Measurements from ENCODE around the gene JAML.

DNA sequence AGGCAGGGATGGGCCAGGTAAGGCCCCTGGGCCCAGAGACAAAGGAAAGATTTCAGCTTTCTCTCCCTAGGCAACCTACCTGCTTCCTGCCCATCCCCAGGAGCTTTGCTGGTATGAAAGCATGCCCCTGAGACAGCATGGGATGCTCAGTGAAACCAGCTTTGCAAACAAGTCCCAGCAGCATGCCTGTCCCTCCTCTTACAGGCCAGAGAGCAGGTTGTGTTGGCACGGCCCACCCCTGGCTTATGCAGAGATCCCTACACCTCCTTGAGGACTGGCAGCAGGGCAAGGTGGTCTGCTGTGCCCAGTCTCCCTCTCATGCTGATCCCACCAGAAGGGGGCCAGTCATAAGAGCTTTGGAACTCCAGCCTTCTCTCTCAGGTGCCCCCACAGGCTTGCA is 75.3 kb downstream of the JAML start:
- no peak for TF ChIP-seq POLR2AphosphoS5 (IDR thresholded peaks at IDR 0.05)
- TF ChIP-seq, protein P1, sequence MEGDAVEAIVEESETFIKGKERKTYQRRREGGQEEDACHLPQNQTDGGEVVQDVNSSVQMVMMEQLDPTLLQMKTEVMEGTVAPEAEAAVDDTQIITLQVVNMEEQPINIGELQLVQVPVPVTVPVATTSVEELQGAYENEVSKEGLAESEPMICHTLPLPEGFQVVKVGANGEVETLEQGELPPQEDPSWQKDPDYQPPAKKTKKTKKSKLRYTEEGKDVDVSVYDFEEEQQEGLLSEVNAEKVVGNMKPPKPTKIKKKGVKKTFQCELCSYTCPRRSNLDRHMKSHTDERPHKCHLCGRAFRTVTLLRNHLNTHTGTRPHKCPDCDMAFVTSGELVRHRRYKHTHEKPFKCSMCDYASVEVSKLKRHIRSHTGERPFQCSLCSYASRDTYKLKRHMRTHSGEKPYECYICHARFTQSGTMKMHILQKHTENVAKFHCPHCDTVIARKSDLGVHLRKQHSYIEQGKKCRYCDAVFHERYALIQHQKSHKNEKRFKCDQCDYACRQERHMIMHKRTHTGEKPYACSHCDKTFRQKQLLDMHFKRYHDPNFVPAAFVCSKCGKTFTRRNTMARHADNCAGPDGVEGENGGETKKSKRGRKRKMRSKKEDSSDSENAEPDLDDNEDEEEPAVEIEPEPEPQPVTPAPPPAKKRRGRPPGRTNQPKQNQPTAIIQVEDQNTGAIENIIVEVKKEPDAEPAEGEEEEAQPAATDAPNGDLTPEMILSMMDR (IDR thresholded peaks at IDR 0.05), result no peak
- TF ChIP-seq POLR2A (IDR thresholded peaks at IDR 0.05), result no peak
